NCI-H128 (cell line): ENCODE measurements around the gene EPB41.
"Not testable (repeated sequence)": the region's sequence is repeated elsewhere in the genome, so short reads cannot be mapped to it uniquely, and the experiment has no call there.

Experiments used
- DNase-seq: peaks from one replicate; lab custom pipeline; 2025; ENCODE audit not compliant: unreplicated experiment; lab: John Stamatoyannopoulos, UW

EPB41 gene

GRCh38 chr1:28914228-28915030 is at the start of gene EPB41:
EPB41 (plus strand) TSS chr1:28914569; CDS start chr1:28987438, 72,869 bp downstream.
- peak; percentile 94 for DNase-seq

GRCh38 chr1:28864695-28865094 is 49.7 kb upstream of the EPB41 start:
- DNase-seq: no peak

- no peak for DNase-seq
Observed at GRCh38 chr1:28865997-28866650, 48.2 kb upstream of the EPB41 start.

- no peak for DNase-seq
Observed at GRCh38 chr1:28867850-28868249, 46.5 kb upstream of the EPB41 start.

GRCh38 chr1:28869952-28870351 is 44.4 kb upstream of the EPB41 start:
- DNase-seq: no peak

- no peak for DNase-seq
Observed at GRCh38 chr1:28871631-28872401, 42.6 kb upstream of the EPB41 start.

- not testable (repeated sequence) for DNase-seq
Observed at GRCh38 chr1:28875134-28875533, 39.2 kb upstream of the EPB41 start.

- peak; percentile 88 for DNase-seq
Observed at GRCh38 chr1:28877132-28877781, 37.1 kb upstream of the EPB41 start.

- DNase-seq: no peak
Observed at GRCh38 chr1:28878796-28879195, 35.6 kb upstream of the EPB41 start.

- DNase-seq: peak; percentile 94
Observed at GRCh38 chr1:28882009-28882628, 32.2 kb upstream of the EPB41 start.

- no peak for DNase-seq
Observed at GRCh38 chr1:28883242-28883616, 31.1 kb upstream of the EPB41 start.

GRCh38 chr1:28885472-28885877 is 28.9 kb upstream of the EPB41 start:
- no peak for DNase-seq

GRCh38 chr1:28885977-28886730 is 28.2 kb upstream of the EPB41 start:
- DNase-seq: no peak

- DNase-seq: peak; percentile 81
Observed at GRCh38 chr1:28886731-28887418, 27.5 kb upstream of the EPB41 start.

GRCh38 chr1:28887419-28887834 is 26.9 kb upstream of the EPB41 start:
- no peak for DNase-seq

- no peak for DNase-seq
Observed at GRCh38 chr1:28887835-28888682, 26.3 kb upstream of the EPB41 start.

- no peak for DNase-seq
Observed at GRCh38 chr1:28888915-28889314, 25.5 kb upstream of the EPB41 start.

GRCh38 chr1:28889357-28889756 is 25.0 kb upstream of the EPB41 start:
- no peak for DNase-seq

GRCh38 chr1:28890435-28890834 is 23.9 kb upstream of the EPB41 start:
- DNase-seq: no peak
